HG02943 (cell line): ENCODE data around the gene CDC42BPA.

Source experiments
- ATAC-seq: cut with Tn5 transposase; IDR thresholded peaks from one replicate; pipeline ENCODE4 v1.9.1; 2021; ENCODE audit warnings: mild to moderate bottlenecking, low read depth, moderate library complexity; ENCODE audit not compliant: unreplicated experiment

CDC42BPA gene

DNA sequence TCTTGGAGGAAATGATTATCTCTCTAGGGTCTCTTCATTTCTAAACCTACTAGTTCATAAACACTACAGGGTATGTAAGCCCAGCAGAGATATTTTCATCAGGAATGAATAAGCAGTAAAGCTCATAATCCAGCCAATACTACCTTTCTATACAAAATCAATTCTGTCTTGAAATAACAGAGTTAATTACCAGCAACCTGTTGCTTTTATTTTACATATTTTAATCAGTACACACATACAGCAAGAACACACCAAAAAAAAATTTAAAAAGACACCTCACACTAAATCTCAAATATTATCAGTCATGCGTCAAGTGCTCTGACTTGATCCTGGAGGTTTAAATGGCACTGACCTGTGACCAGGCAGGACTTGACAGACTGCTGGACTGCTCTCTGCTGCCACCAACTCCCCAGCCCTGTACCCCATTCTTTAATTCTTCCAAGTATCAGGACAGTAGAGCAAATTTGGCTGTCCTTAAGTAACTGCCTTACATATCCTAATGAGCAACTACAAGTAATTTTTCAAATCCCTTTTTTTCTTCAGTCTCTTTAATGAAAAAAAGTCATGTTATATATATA lies 98.5 kb downstream of the CDC42BPA start:
- ATAC-seq: no peak

DNA sequence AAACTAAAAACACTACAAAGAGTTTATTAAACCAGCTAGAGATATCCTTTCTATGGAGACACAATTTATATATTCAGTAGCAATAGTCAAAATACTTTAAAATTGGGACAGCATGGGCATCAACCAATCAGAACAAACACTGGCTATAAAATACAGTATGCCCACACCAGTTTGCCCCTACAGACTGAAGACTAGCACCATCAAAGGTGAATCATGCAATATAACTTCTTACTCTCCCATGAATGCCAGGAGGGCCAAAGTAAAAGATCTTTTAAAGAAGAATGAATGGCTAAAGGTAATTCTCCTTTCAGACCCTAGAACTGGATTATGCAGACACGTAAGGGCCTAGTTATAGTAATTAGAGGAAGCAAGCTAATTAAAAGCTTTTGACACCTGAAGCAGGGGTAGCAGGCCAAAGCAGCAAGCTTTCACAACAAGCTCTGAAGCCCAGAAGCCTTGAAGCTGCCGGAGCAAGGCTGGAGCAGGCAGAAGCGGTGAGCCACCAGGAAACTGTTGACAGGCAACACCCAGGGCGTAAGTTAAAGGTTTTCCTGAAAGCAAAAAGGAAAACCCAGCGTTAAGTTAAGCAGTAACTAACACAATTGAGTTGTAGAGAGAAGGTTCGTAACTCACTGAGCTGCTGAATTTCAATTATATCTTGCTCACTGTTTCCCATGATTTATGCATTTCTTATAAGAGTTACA lies 99.3 kb downstream of the CDC42BPA start:
- no peak for ATAC-seq

DNA sequence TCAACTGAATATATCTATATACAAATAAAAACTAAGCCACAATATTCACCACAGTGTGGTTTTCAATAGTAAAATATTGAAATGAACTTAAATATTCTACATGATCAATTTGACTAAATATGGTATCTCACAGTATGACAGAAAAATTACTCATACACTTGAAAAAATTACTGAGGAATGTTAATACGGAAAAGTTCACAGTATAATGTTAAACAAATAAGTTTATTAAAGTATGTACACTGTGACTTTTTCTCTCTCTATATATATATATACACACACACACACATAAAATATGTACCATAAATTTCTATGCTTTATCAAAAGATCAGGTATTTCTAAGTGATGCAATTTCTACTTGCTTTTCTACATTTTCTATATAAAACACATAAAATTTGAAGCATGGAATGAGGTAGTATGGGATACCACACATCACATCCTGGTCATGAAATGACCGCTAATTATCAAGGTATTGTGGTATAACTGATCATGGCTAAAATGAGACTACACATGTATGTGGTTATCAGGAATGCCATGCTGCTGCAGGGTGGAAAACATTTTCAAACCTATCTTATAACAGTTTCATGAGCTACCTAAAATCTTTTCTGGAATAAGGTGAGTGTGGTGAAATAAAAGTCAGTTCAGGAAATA lies 102.3 kb downstream of the CDC42BPA start:
- ATAC-seq: no peak

DNA sequence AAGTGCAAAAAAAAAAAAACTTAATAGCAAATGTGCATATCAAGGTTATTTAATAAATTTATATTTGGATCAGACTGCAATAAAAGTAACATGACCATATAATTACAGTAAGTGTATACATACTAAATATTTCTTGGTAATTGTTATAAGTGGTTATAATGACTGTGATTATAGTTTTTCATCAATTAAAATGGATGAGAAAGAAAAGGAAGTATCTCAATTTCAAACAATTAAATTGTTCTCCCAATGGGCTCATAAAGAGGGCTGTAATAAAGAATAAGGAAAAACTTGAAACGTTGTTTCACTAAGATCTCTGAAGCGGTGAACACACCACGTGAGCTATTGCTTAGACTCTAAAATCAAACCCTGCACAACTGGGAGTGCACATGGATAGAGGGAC lies 104.1 kb downstream of the CDC42BPA start:
- no peak for ATAC-seq

- ATAC-seq: no peak
Measured at GRCh38 chr1:227213426-227213825, 104.9 kb downstream of the CDC42BPA start.

DNA sequence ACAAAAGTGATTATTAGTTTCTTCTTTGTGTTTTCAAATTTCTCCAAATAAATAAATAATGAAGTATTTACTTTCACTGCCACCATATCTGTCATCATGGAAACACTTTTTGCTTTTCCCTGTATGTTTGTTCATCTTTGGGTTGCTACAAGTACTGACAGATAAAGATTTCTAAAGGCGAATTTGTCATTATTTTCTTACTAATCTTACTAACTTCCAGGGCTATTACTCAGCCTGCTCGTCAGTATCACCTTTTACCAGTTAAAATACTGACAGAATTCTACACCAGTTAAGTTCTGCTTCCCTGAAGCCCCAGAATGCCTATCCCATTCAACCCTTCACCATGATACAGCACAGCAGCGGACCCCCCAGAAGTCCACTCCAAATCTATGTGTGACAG lies 106.1 kb downstream of the CDC42BPA start:
- no peak for ATAC-seq

GRCh38 chr1:227210604-227211003 lies 107.7 kb downstream of the CDC42BPA start:
- ATAC-seq: no peak

DNA sequence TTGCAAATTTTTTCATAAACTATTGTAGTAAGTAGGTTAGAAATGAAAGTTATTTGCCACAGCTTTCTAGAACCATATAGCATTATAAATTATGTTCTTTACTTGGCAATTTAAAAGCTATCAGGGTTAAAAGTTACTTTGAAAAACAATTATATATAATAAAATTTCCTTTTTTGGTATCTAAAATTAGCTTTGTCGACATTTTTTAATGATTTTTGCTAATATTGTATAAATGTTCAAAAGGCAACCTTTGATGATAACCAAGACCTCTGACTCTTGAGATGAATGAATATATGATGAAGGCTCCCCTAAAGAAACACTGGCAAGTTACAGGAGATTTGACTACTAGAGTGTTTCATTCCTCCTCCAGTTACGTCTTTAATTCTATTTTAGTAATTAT lies 121.2 kb downstream of the CDC42BPA start:
- no peak for ATAC-seq

GRCh38 chr1:227192163-227192562 lies 126.1 kb downstream of the CDC42BPA start:
- ATAC-seq: peak; percentile 60

- peak; percentile 95 for ATAC-seq
Measured at GRCh38 chr1:227191607-227192006, 126.7 kb downstream of the CDC42BPA start.

GRCh38 chr1:227190321-227190720 lies 128.0 kb downstream of the CDC42BPA start:
- no peak for ATAC-seq

GRCh38 chr1:227185291-227185690 lies 133.0 kb downstream of the CDC42BPA start:
- no peak for ATAC-seq

DNA sequence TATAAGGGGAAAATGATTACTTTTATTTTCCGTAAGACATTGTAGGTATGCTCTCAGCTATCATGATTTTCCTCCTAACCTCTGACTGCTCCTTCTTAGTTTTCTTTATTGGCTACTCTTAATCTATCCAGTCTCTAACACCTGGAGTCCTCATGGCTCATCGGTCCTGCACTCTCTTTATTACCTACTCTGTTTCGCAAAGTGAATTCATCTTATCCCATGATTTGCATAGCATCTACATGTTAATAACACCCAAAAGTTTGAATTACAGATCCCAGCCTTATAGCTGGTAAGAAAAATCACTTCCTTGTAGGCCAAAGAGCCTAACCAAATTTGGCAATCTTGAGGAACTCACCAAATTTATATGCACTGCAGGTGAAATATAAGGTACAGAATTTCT lies 136.3 kb downstream of the CDC42BPA start:
- ATAC-seq: no peak

GRCh38 chr1:227175611-227176010 lies 142.7 kb downstream of the CDC42BPA start:
- no peak for ATAC-seq

GRCh38 chr1:227174164-227174563 lies 144.1 kb downstream of the CDC42BPA start:
- ATAC-seq: no peak

DNA sequence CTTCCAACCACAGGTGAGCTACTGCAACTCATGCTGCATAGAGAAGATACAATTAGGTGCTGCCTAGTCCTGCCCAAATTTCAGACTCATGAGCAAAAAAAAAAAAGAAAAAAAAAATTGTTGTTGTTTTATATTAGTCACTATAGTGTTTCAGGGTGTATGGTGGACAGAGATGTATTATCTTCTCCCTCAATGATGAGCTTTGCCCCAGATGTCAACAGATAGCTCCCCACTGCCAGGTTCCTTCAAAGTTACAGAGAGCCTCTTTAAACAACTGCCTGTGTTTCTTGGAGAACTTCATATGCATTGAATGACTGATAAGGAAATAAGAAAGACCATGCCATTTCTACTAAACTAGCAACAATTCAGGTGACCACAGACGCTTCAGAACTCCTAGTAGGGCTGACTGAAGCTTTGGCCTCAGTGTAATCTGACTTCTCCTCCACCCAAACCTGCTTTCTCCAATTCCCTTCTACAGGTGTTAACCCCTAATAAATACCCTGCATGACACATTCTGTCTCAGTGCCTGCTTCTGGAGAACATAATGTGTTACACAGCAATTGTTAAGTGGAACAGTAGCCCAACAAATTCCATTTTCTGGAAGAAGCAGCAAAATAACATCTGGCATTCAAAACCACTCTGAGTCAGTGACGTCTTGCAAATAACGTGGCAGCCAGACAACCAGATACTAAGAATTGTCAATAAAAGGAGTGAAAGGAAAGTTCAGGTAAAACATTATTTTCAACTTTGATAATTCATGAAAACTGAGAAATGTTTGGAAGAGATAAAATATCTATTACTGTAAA lies 147.7 kb downstream of the CDC42BPA start:
- ATAC-seq: no peak

DNA sequence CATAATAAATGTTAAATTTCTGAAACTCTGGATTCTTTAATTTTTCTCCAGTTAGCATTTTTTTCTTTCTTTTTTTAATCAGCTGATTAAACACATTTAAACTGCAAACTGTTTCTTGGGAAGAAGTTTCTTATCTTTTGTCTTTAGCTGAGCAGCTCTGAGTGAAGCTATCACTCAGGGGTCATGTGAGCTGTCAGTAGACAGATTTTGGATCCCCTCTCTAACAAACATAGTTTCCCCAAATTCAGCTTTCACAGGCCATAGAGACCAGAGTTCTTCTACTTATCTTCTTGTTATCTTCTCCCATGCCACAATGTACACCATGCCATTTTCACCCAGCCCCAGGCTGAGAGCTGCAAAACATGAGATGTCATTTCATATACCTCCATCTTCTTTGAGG lies 148.9 kb downstream of the CDC42BPA start:
- no peak for ATAC-seq

DNA sequence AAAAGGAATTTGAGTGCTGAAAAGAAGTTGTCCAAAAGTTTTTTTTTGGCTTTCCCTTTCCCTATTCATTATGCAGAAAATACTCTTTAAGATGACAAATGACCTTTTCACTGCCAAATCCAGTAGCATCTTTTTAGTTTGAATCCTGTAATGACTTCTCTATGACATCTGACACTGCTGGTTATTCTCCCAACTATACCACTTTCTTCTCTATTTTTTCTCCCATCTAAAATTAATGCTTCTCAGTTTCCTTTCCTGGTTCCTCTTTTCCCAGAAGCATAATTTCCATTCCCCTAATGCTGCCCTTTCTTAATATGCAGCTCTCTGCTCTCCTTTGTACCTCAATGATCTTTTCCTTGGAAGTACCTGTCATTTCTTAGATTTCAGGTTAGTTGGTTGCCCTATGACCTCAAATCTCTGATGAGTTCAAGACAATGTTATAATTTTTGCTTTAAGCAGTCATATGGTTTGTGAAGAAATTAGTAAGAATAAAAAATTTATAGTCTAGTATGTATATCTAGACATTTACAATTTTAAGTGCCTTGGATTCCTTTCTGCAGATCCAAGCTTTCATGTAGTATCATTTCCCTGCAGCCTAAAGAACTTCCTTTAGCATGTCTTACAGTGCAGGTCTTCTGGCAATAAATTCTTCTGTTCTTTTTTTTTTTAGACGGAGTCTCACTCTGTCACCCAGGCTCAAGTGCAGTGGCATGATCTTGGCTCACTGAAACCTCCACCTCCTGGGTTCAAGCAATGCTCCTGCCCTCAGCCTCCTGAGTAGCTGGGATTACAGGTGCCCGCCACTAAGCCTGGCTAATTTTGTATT lies 150.8 kb downstream of the CDC42BPA start:
- no peak for ATAC-seq

DNA sequence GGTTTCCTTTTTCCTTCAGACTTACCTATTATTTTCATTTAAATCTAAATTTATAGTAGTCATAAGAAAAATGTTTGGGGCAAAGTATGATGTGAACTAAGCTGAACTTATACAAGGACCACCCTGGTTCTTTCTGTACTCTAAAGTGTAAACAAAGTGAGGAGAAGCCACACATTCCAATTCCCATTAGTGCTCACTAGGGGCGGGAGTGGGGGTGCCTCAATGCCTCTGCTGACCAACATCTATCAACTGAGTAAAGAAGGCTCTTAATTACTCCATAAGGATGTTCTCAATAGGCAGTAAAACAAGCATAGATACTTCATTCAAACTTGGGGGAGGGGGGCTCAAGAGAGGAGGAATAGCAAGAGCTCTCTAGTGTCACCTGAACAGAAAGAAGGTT lies 151.7 kb downstream of the CDC42BPA start:
- ATAC-seq: no peak

DNA sequence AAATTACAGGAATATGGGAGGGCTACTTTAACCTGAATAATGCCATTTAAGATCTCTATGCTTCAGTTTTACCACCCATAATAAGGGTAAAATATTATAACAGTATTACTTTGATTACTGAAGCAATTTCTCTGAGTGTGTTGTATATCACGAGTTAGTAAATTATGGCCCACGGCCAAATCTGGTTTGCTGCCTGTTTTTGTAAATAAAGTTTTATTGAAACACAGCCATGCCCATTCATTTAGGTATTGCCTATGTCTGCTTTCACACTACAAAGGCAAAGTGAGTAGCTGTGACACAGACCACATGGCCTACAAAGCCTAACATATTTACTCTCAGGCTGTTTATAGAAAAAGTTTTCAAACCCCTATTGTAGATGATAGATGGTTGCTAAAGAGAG lies 156.8 kb downstream of the CDC42BPA start:
- ATAC-seq: no peak
